Karpas-422 (cell line): Measurements from ENCODE around the gene MT1G. TPM values are rescaled to one million over a fixed set of nuclear protein-coding genes. Genes with fewer than 3 reads are reported as not detected.
"Not testable (repeated sequence)": the region's sequence is repeated elsewhere in the genome, so short reads cannot be mapped to it uniquely, and the experiment has no call there.

Experiments used
- DNase-seq: peaks from one replicate; pipeline ENCODE4 v3.0.0-alpha.2; 2015
- H2AFZ ChIP-seq: fragments of 200-600 bp; sonication (generic); 2 replicates; pipeline ENCODE4 v1.6.1; 2014; ENCODE audit warnings: antibody characterized with exemption, low read length, mixed read lengths
- H3K27ac ChIP-seq: fragments of 200-600 bp; sonication (generic); 2 replicates; pipeline ENCODE4 v1.5.1; 2014; ENCODE audit warnings: mild to moderate bottlenecking, low read length, moderate library complexity
- H3K27me3 ChIP-seq: fragments of 200-600 bp; sonication (generic); 2 replicates; pipeline ENCODE4 v1.6.1; 2014; ENCODE audit warnings: low read length, mixed read lengths
- H3K36me3 ChIP-seq: fragments of 200-600 bp; sonication (generic); 2 replicates; pipeline ENCODE4 v1.6.1; 2014; ENCODE audit warnings: low read length, mixed read lengths; ENCODE audit not compliant: insufficient read depth
- H3K4me1 ChIP-seq: fragments of 200-600 bp; sonication (generic); 2 replicates; pipeline ENCODE4 v1.6.1; 2014; ENCODE audit warnings: mild to moderate bottlenecking, low read length, mixed read lengths
- H3K4me2 ChIP-seq: fragments of 200-600 bp; sonication (generic); 2 replicates; pipeline ENCODE4 v1.6.1; 2014; ENCODE audit warnings: low read length, low read depth, mild to moderate bottlenecking; ENCODE audit not compliant: poor library complexity, severe bottlenecking
- H3K4me3 ChIP-seq: fragments of 200-600 bp; sonication (generic); 2 replicates; pipeline ENCODE4 v1.5.1; 2014; ENCODE audit warnings: mild to moderate bottlenecking, antibody characterized with exemption, low read length, mixed read lengths
- H3K79me2 ChIP-seq: fragments of 200-600 bp; sonication (generic); 2 replicates; pipeline ENCODE4 v1.6.1; 2014; ENCODE audit warnings: mild to moderate bottlenecking, low read length, mixed read lengths
- H3K9ac ChIP-seq: fragments of 200-600 bp; sonication (generic); 2 replicates; pipeline ENCODE4 v1.6.0; 2014; ENCODE audit warnings: low read length
- H3K9me2 ChIP-seq: fragments of 200-600 bp; sonication (generic), shearing (Covaris generic); replicated peaks from 2 replicates; pipeline ENCODE4 v1.6.0; 2014; ENCODE audit warnings: mild to moderate bottlenecking, low read length, moderate library complexity; ENCODE audit not compliant: insufficient read depth
- H3K9me3 ChIP-seq: fragments of 300-700, 200-600 bp; sonication (generic); 2 replicates; pipeline ENCODE4 v1.6.1; 2014; ENCODE audit warnings: low read length, mixed read lengths
- H4K20me1 ChIP-seq: fragments of 200-600 bp; sonication (generic); 2 replicates; pipeline ENCODE4 v1.6.1; 2014; ENCODE audit warnings: mild to moderate bottlenecking, antibody characterized with exemption, low read length, low read depth; ENCODE audit not compliant: insufficient read depth
- total RNA-seq: library from RNA; depleted of rRNA; stranded (reverse); fragments of >200 nt; shearing (Covaris generic); gene quantifications from 2 replicates; pipeline ENCODE4 v1.2.3, GENCODE V29; 2014; ENCODE audit warnings: low replicate concordance

Gene MT1G
- total RNA-seq, 1 experiment from 2014 or later = not detected

- Histone ChIP-seq H2AFZ (no peak overlapping the region), H3K9ac (no peak overlapping the region), H3K4me1 (peaks cover 38% of the 10 kb centered on the region), H3K27me3 (no peaks in the 10 kb centered on the region), H3K9me2 (no peaks in the 10 kb centered on the region), H3K9me3 (no peaks in the 10 kb centered on the region), H3K4me3 (no peak overlapping the region), H3K79me2 (no peaks in the 10 kb centered on the region), H3K27ac (no peak overlapping the region), H4K20me1 (no peaks in the 10 kb centered on the region), H3K4me2 (no peak overlapping the region), H3K36me3 (no peaks in the 10 kb centered on the region)
- DNase-seq = no peak
Observed at GRCh38 chr16:56626685-56627084, 41.2 kb downstream of the MT1G start.

DNA sequence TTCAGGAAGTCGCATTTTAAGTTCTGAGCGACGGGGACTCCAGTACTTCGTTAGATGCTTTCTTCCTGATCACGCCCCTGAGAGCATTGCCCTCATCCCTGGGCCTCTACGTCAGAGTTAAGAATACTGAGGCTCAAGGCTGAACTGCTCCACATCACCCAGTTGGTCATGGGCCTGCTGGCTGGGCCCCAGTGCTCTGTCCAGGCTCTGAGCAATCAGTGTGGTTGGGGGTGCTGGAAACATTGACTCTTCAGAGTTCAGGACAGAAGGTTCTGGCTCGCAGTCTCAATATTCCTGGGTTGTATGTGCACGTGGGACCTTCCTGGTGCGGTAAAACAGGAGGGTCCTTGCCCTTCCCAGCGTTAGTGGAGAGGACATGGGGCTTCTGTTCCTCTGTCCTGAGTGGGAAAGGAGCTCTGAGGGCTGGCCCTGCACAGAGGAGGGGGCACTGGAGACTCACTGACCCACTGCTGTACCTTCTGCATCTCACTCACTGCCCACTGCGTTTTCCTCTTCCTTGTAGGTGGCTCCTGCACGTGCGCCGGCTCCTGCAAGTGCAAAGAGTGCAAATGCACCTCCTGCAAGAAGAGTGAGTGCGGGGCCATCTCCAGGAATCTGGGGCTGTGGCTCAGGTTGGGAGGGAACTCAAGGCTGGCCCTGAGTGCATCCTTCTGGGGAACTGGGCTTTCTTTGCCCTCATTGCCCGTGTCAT is 41.8 kb downstream of the MT1G start:
- H3K27ac ChIP-seq = no peak overlapping the region

GRCh38 chr16:56625140-56625942 is 42.5 kb downstream of the MT1G start, which contains the start of gene MT1E:
TSS of gene MT1E (plus strand) at chr16:56625781. CDS start at chr16:56625852, 71 bp downstream.
- H3K79me2 ChIP-seq = no peaks in the 10 kb centered on the region
- no peaks in the 10 kb centered on the region for H3K36me3 ChIP-seq
- no peak within 1 kb of the TSS for H3K4me3 ChIP-seq
- no peaks in the 10 kb centered on the region for H3K9me3 ChIP-seq
- H3K9ac ChIP-seq = no peak within 1 kb of the TSS
- H3K4me1 ChIP-seq = peaks cover 44% of the 10 kb centered on the region
- H3K9me2 ChIP-seq = no peaks in the 10 kb centered on the region
- no peak within 1 kb of the TSS for H3K27ac ChIP-seq
- no peak for DNase-seq
- no peak within 1 kb of the TSS for H3K4me2 ChIP-seq
- no peaks in the 10 kb centered on the region for H4K20me1 ChIP-seq
- no peaks in the 10 kb centered on the region for H3K27me3 ChIP-seq
- H2AFZ ChIP-seq = no peak within 1 kb of the TSS

More for the DNA sequence above, 41.8 kb downstream of the MT1G start:
- no peaks in the 10 kb centered on the region for H3K9me3 ChIP-seq
- no peaks in the 10 kb centered on the region for H3K27me3 ChIP-seq
- no peak overlapping the region for H3K9ac ChIP-seq
- no peak for DNase-seq
- no peaks in the 10 kb centered on the region for H4K20me1 ChIP-seq
- no peak overlapping the region for H2AFZ ChIP-seq
- H3K36me3 ChIP-seq = no peaks in the 10 kb centered on the region
- no peak overlapping the region for H3K4me3 ChIP-seq
- H3K9me2 ChIP-seq = no peaks in the 10 kb centered on the region
- H3K4me2 ChIP-seq = no peak overlapping the region
- H3K4me1 ChIP-seq = peaks cover 44% of the 10 kb centered on the region
- no peaks in the 10 kb centered on the region for H3K79me2 ChIP-seq

DNA sequence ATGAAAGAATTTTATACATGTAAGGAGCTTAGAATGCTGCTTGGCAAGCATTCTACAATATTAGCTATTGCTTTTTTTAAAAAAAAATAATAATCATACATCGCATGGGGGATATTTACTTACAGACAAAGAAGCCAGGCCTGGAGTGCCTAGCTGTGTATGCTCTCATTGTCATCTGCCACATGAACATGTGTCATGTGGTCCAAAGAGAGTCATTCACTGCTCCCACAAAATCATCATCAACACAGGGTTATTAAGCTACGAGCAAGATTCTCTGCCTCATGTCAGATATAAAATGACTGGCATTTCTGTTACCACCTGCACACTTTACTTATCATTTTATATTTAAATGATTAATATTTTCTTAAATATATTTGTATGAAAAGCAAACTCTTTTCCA is 44.2 kb downstream of the MT1G start:
- no peaks in the 10 kb centered on the region for H3K27me3 ChIP-seq
- peak overlapping the region; percentile 49 for H3K4me2 ChIP-seq
- H3K9me2 ChIP-seq = no peaks in the 10 kb centered on the region
- H3K9me3 ChIP-seq = no peaks in the 10 kb centered on the region
- no peak overlapping the region for H3K27ac ChIP-seq
- H4K20me1 ChIP-seq = no peaks in the 10 kb centered on the region
- no peaks in the 10 kb centered on the region for H3K36me3 ChIP-seq
- no peaks in the 10 kb centered on the region for H3K79me2 ChIP-seq
- peaks cover 32% of the 10 kb centered on the region for H3K4me1 ChIP-seq
- H3K4me3 ChIP-seq = no peak overlapping the region
- no peak overlapping the region for H2AFZ ChIP-seq
- DNase-seq = no peak
- no peak overlapping the region for H3K9ac ChIP-seq

- not testable (repeated sequence) for H3K36me3 ChIP-seq
Observed at GRCh38 chr16:56623184-56623583, 44.7 kb downstream of the MT1G start.

GRCh38 chr16:56621665-56622445 is 46.0 kb downstream of the MT1G start:
- H3K27me3 ChIP-seq, H2AFZ ChIP-seq, H3K79me2 ChIP-seq, H3K9me2 ChIP-seq, H4K20me1 ChIP-seq, DNase-seq, H3K4me3 ChIP-seq, H3K36me3 ChIP-seq, H3K4me2 ChIP-seq, H3K9me3 ChIP-seq, H3K9ac ChIP-seq, H3K27ac ChIP-seq: not testable (repeated sequence)
- H3K4me1 ChIP-seq = peaks cover 32% of the 10 kb centered on the region

More at GRCh38 chr16:56623184-56623583, 44.7 kb downstream of the MT1G start:
- not testable (repeated sequence) for H2AFZ ChIP-seq, H3K9ac ChIP-seq, H4K20me1 ChIP-seq, H3K27me3 ChIP-seq, H3K9me2 ChIP-seq, H3K79me2 ChIP-seq, H3K4me3 ChIP-seq, H3K9me3 ChIP-seq, DNase-seq, H3K27ac ChIP-seq
- Histone ChIP-seq H3K4me2 (peak overlapping the region; percentile 49), H3K4me1 (peaks cover 32% of the 10 kb centered on the region)

DNA sequence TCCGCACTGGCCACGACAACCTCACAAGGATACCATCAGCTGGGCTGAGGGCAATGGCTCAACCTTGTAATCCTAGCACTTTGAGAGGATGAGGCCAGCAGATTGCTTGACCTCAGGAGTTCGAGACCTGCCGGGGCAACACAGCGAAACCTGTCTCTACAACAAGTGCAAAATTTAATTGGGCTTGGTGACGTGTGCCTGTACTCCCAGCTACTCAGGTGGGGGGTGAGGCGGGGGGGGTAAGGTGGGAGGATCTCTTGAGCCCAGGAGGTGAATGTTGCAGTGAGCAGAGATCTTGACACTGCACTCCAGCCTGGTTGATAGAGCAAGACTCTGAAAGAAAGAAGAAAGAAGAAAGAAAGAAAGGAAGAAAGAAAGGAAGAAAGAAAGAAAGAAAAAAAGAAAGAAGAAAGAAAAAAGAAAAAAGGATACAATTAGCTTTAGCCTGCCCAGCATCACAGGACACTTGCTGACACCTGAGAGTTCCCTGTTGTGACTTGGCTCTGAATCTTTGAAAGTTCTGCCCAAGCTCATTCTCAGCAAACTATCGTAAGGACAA is 47.4 kb downstream of the MT1G start:
- no peak overlapping the region for H3K27ac ChIP-seq

More for the DNA sequence above, 47.4 kb downstream of the MT1G start:
- H3K9me2 ChIP-seq = no peaks in the 10 kb centered on the region
- H3K27me3 ChIP-seq = no peaks in the 10 kb centered on the region
- no peaks in the 10 kb centered on the region for H4K20me1 ChIP-seq
- H3K9me3 ChIP-seq = no peaks in the 10 kb centered on the region
- H3K9ac ChIP-seq = no peak overlapping the region
- H3K4me2 ChIP-seq = no peak overlapping the region
- H3K79me2 ChIP-seq = no peaks in the 10 kb centered on the region
- no peak overlapping the region for H3K4me3 ChIP-seq
- H2AFZ ChIP-seq = no peak overlapping the region
- no peaks in the 10 kb centered on the region for H3K36me3 ChIP-seq
- DNase-seq = no peak
- peaks cover 32% of the 10 kb centered on the region for H3K4me1 ChIP-seq
